H9 (cell line): ENCODE results near the gene P2RX6. TPM values are rescaled to one million over a fixed set of nuclear protein-coding genes. Genes with fewer than 3 reads are reported as not detected.

Experiments used
- DNase-seq: peaks from one replicate; pipeline ENCODE4 v3.0.0-alpha.2; 2017
- H2AFZ ChIP-seq: one replicate; pipeline ENCODE4 v1.6.1; 2013; ENCODE audit warnings: mild to moderate bottlenecking, low read length, control low read depth, moderate library complexity
- H2AK5ac ChIP-seq: 2 replicates; pipeline ENCODE4 v1.6.1; 2013; ENCODE audit warnings: low read length, control low read depth, mixed read lengths; ENCODE audit not compliant: insufficient read length
- H2BK120ac ChIP-seq: one replicate; pipeline ENCODE4 v1.6.1; 2013; ENCODE audit warnings: low read depth, mild to moderate bottlenecking, low read length, control low read depth, inconsistent platforms; ENCODE audit not compliant: poor library complexity, severe bottlenecking
- H2BK12ac ChIP-seq: 2 replicates; pipeline ENCODE4 v1.6.1; 2013; ENCODE audit warnings: low read length, control low read depth, mixed read lengths, low read depth; ENCODE audit not compliant: insufficient read length
- H2BK15ac ChIP-seq: 2 replicates; pipeline ENCODE4 v1.6.1; 2013; ENCODE audit warnings: low read depth, low read length, control low read depth
- H2BK20ac ChIP-seq: one replicate; pipeline ENCODE4 v1.6.1; 2013; ENCODE audit warnings: low read depth, mild to moderate bottlenecking, low read length, control low read depth, inconsistent platforms; ENCODE audit not compliant: poor library complexity, severe bottlenecking
- H2BK5ac ChIP-seq: 2 replicates; pipeline ENCODE4 v1.6.1; 2013; ENCODE audit warnings: low read length, control low read depth, mixed read lengths; ENCODE audit not compliant: insufficient read length
- H3K14ac ChIP-seq: 2 replicates; pipeline ENCODE4 v1.6.1; 2013; ENCODE audit warnings: low read length, control low read depth; ENCODE audit not compliant: insufficient read depth
- H3K18ac ChIP-seq: 2 replicates; pipeline ENCODE4 v1.6.1; 2013; ENCODE audit warnings: low read depth, mild to moderate bottlenecking, mixed read lengths, low read length, control low read depth; ENCODE audit not compliant: insufficient read length
- H3K23ac ChIP-seq: 2 replicates; pipeline ENCODE4 v1.6.1; 2013; ENCODE audit warnings: low read length, control low read depth, mixed read lengths, low read depth; ENCODE audit not compliant: insufficient read length
- H3K23me2 ChIP-seq: 2 replicates; pipeline ENCODE4 v1.6.1; 2013; ENCODE audit warnings: low read depth, mild to moderate bottlenecking, mixed read lengths, low read length, control low read depth; ENCODE audit not compliant: insufficient read length, poor library complexity, severe bottlenecking
- H3K27ac ChIP-seq: 2 replicates; pipeline ENCODE4 v1.5.1; 2013; ENCODE audit warnings: low read length, control low read depth, mixed read lengths, low read depth; ENCODE audit not compliant: insufficient read length
- H3K27me3 ChIP-seq: 2 replicates; pipeline ENCODE4 v1.6.1; 2013; ENCODE audit warnings: low read length, control low read depth, inconsistent platforms; ENCODE audit not compliant: insufficient read depth
- H3K4ac ChIP-seq: 2 replicates; pipeline ENCODE4 v1.6.1; 2013; ENCODE audit warnings: low read depth, mild to moderate bottlenecking, control low read depth, inconsistent platforms, low read length, moderate library complexity
- H3K4me1 ChIP-seq: 2 replicates; pipeline ENCODE4 v1.6.1; 2013; ENCODE audit warnings: low read length, control low read depth, inconsistent platforms; ENCODE audit not compliant: insufficient read depth
- H3K4me2 ChIP-seq: 2 replicates; pipeline ENCODE4 v1.6.1; 2013; ENCODE audit warnings: low read length, control low read depth, mixed read lengths; ENCODE audit not compliant: insufficient read length, insufficient read depth
- H3K56ac ChIP-seq: 2 replicates; pipeline ENCODE4 v1.6.1; 2013; ENCODE audit warnings: low read depth, mild to moderate bottlenecking, mixed read lengths, low read length, control low read depth; ENCODE audit not compliant: insufficient read length
- H3K79me1 ChIP-seq: 2 replicates; pipeline ENCODE4 v1.6.1; 2013; ENCODE audit warnings: low read depth, mild to moderate bottlenecking, moderate library complexity, low read length, control low read depth, inconsistent platforms; ENCODE audit not compliant: insufficient read depth, poor library complexity, severe bottlenecking
- H3K79me2 ChIP-seq: 2 replicates; pipeline ENCODE4 v1.6.1; 2013; ENCODE audit warnings: low read length, control low read depth, inconsistent platforms; ENCODE audit not compliant: insufficient read depth
- H3K9ac ChIP-seq: 2 replicates; pipeline ENCODE4 v1.6.1; 2013; ENCODE audit warnings: low read length, control low read depth, mixed read lengths; ENCODE audit not compliant: insufficient read length; ENCODE audit errors: extremely low read depth
- H3K9me3 ChIP-seq: one replicate; pipeline ENCODE4 v1.6.1; 2013; ENCODE audit warnings: low read depth, low read length, inconsistent platforms; ENCODE audit not compliant: control insufficient read depth
- H3T11ph ChIP-seq: one replicate; pipeline ENCODE4 v1.6.1; 2013; ENCODE audit warnings: mild to moderate bottlenecking, low read length, control low read depth, inconsistent platforms
- H4K20me1 ChIP-seq: one replicate; pipeline ENCODE4 v1.6.1; 2013; ENCODE audit not compliant: control insufficient read depth, insufficient read length, insufficient read depth
- H4K5ac ChIP-seq: 2 replicates; pipeline ENCODE4 v1.6.1; 2013; ENCODE audit warnings: low read depth, mild to moderate bottlenecking, mixed read lengths, low read length, control low read depth; ENCODE audit not compliant: insufficient read length
- H4K8ac ChIP-seq: replicated peaks from 2 replicates; pipeline ENCODE4 v1.6.1; 2013; ENCODE audit warnings: low read length, control low read depth, mixed read lengths, low read depth; ENCODE audit not compliant: insufficient read length
- H4K91ac ChIP-seq: 2 replicates; pipeline ENCODE4 v1.6.1; 2013; ENCODE audit warnings: low read depth, mild to moderate bottlenecking, moderate library complexity, mixed read lengths, low read length, control low read depth; ENCODE audit not compliant: insufficient read length
- H3K27ac Mint-ChIP-seq, 3 experiments: 2 replicates in 2 of 3; 3 replicates in 1 of 3; pipeline ENCODE4 v1.8.0; 2020 to 2021; ENCODE audit warnings: mixed read lengths in 3 of 3, mild to moderate bottlenecking in 1 of 3, moderate library complexity in 1 of 3
- H3K27me3 Mint-ChIP-seq: 2 replicates; pipeline ENCODE4 v1.8.0; 2021; ENCODE audit warnings: low read depth, mild to moderate bottlenecking, moderate library complexity, mixed read lengths
- H3K36me3 Mint-ChIP-seq, 3 experiments: 2 replicates in 2 of 3; 3 replicates in 1 of 3; pipeline ENCODE4 v1.8.0; 2020 to 2021; ENCODE audit warnings: low read depth in 3 of 3, mixed read lengths in 3 of 3; ENCODE audit not compliant: insufficient read depth in 1 of 3
- H3K4me1 Mint-ChIP-seq, 2 experiments: 2 replicates each; pipeline ENCODE4 v1.8.0; 2020; ENCODE audit warnings: mixed read lengths in 2 of 2
- H3K4me3 Mint-ChIP-seq, 2 experiments: 2 replicates in 1 of 2; 3 replicates in 1 of 2; pipeline ENCODE4 v1.8.0; 2020 to 2021; ENCODE audit warnings: mild to moderate bottlenecking in 2 of 2, mixed read lengths in 2 of 2, moderate library complexity in 1 of 2
- H3K9me3 Mint-ChIP-seq, 2 experiments: 2 replicates in 1 of 2; 3 replicates in 1 of 2; pipeline ENCODE4 v1.8.0; 2020; ENCODE audit warnings: mild to moderate bottlenecking in 2 of 2, mixed read lengths in 2 of 2, moderate library complexity in 1 of 2
- CTCF ChIP-seq: fragments of 200-600 bp; sonication (generic); conservative IDR thresholded peaks from 3 replicates; pipeline ENCODE4 v1.8.0; 2021; ENCODE audit warnings: antibody characterized with exemption, mild to moderate bottlenecking
- WGBS: extraction: QIAGEN DNeasy Blood & Tissue Kit; methylation state at CpG from one replicate; pipeline ENCODE4 v1.1.7; 2013; ENCODE audit warnings: missing lambda C conversion rate, low lambda C conversion rate, mixed read lengths; ENCODE audit not compliant: insufficient read length; ENCODE audit errors: extremely low coverage; 5-methylcytosine and 5-hydroxymethylcytosine counted together
- total RNA-seq: library from RNA; stranded (reverse); gene quantifications from 2 replicates; pipeline ENCODE4 v1.2.1, GENCODE V29; 2021

P2RX6 gene
- total RNA-seq, 1 experiment from 2014 or later: not detected

GRCh38 chr22:21042978-21043859 is 28.3 kb downstream of the P2RX6 start:
- Histone ChIP-seq H3K23ac (no peak overlapping the region), H3K9ac (no peak overlapping the region), H3K27me3 (no peaks in the 10 kb centered on the region), H2BK15ac (no peak overlapping the region), H2AFZ (no peak overlapping the region), H2AK5ac (no peak overlapping the region), H3T11ph (no peak overlapping the region), H3K14ac (no peak overlapping the region; the same call in 1 of the 2 replicates), H3K79me1 (no peaks in the 10 kb centered on the region), H4K91ac (no peak overlapping the region), H3K79me2 (no peaks in the 10 kb centered on the region), H3K4ac (no peak overlapping the region), H2BK20ac (no peak overlapping the region), H3K18ac (no peak overlapping the region), H2BK12ac (no peak overlapping the region), H3K9me3 (no peaks in the 10 kb centered on the region), H4K5ac (no peak overlapping the region), H3K23me2 (peaks cover 4% of the 10 kb centered on the region), H3K4me1 (no peaks in the 10 kb centered on the region), H3K56ac (no peak overlapping the region), H4K8ac (no peak overlapping the region), H3K4me2 (no peak overlapping the region), H4K20me1 (no peaks in the 10 kb centered on the region), H3K27ac (no peak overlapping the region), H2BK120ac (no peak overlapping the region), H2BK5ac (no peak overlapping the region)
- WGBS: no CpG with 5 or more reads among the region's 6 CpGs
- no peaks in the 10 kb centered on the region for H3K36me3 Mint-ChIP-seq
- no peaks in the 10 kb centered on the region for H3K9me3 Mint-ChIP-seq
- peaks cover 29% of the 10 kb centered on the region for H3K27me3 Mint-ChIP-seq
- peak overlapping the region in 1 of 2 experiments; percentile 2; a peak in 1 of 5 replicates for H3K4me3 Mint-ChIP-seq
- DNase-seq: no peak
- H3K4me1 Mint-ChIP-seq: peaks cover 15 to 17% of the 10 kb centered on the region in 2 experiments
- H3K27ac Mint-ChIP-seq: no peak overlapping the region
- no peak for TF ChIP-seq CTCF
